HepG2 (cell line): ENCODE results near the gene BRCA1. TPM values are rescaled to one million over a fixed set of nuclear protein-coding genes. Genes with fewer than 3 reads are reported as not detected.

Experiments used
- BRCA1 ChIP-seq: sonication (generic); formaldehyde crosslinking; IDR thresholded peaks from 2 replicates; pipeline ENCODE4 v1.4.0; 2020; ENCODE audit warnings: missing genetic modification reagents
- CBX1 ChIP-seq: IDR thresholded peaks from one replicate; pipeline ENCODE4 v1.6.1; 2016; ENCODE audit warnings: antibody characterized with exemption, low read depth
- CSRNP1 ChIP-seq: sonication (generic); formaldehyde crosslinking; IDR thresholded peaks from 2 replicates; pipeline ENCODE4 v1.8.1; 2023; ENCODE audit warnings: mild to moderate bottlenecking, missing genetic modification reagents
- DZIP1 ChIP-seq: sonication (generic); formaldehyde crosslinking; IDR thresholded peaks from 2 replicates; pipeline ENCODE4 v1.5.0; 2020; ENCODE audit warnings: mild to moderate bottlenecking, missing genetic modification reagents
- ESRRA ChIP-seq: sonication (generic); formaldehyde crosslinking; IDR thresholded peaks from 2 replicates; pipeline ENCODE4 v1.5.1; 2020; ENCODE audit warnings: mild to moderate bottlenecking, low read depth, missing genetic modification reagents
- FOXK2 ChIP-seq: fragments of 450-650 bp; IDR thresholded peaks from 2 replicates; pipeline ENCODE4 v1.6.1; 2016
- MIER2 ChIP-seq: IDR thresholded peaks from 2 replicates; pipeline ENCODE4 v1.6.1; 2016; ENCODE audit warnings: missing biosample characterization, missing genetic modification reagents
- SP5 ChIP-seq: IDR thresholded peaks from 2 replicates; pipeline ENCODE4 v1.6.1; 2016; ENCODE audit warnings: low read depth, borderline replicate concordance
- ZNF687 ChIP-seq: sonication (generic); formaldehyde crosslinking; IDR thresholded peaks from 2 replicates; pipeline ENCODE4 v1.5.1; 2020; ENCODE audit warnings: mild to moderate bottlenecking, missing genetic modification reagents, moderate library complexity
- polyA plus RNA-seq, 8 experiments: library from polyadenylated mRNA; depleted of rRNA in 3 of 8; stranded (reverse) in 7 of 8; unstranded in 1 of 8; fragments of >200 nt; fragmentation: Illumina TruSeq in 4 of 8; extraction: Trizol in 4 of 8; gene quantifications; 2 replicates each; pipeline versions ENCODE4 v1.2.1 to v1.2.3, GENCODE V29; 2011 to 2016; ENCODE audit warnings: low read depth in 4 of 8, missing spikeins in 1 of 8, mixed read lengths in 1 of 8; ENCODE audit not compliant: insufficient read depth in 1 of 8
- total RNA-seq, 5 experiments: library from RNA; depleted of rRNA; stranded (reverse); fragments of >200 nt; fragmentation: Illumina TruSeq; extraction: Trizol; gene quantifications; 2 replicates each; pipeline ENCODE4 v1.2.3, GENCODE V29; 2016; ENCODE audit warnings: low read depth in 1 of 5
- TF ChIP-seq, protein P1 (sequence below): sonication (generic); formaldehyde crosslinking; IDR thresholded peaks from 2 replicates; pipeline ENCODE4 v1.4.0; 2020; ENCODE audit warnings: missing genetic modification reagents, borderline replicate concordance
- TF ChIP-seq, protein P2 (sequence below): IDR thresholded peaks from 2 replicates; pipeline ENCODE4 v1.6.1; 2016; ENCODE audit warnings: mild to moderate bottlenecking, missing biosample characterization, missing genetic modification reagents
- TF ChIP-seq, protein P3 (sequence below), 2 experiments: sonication (generic) in 1 of 2; formaldehyde crosslinking in 1 of 2; IDR thresholded peaks; 2 replicates each; pipeline versions ENCODE4 v1.5.1 to v1.6.1; 2011 to 2020; ENCODE audit warnings: borderline replicate concordance in 1 of 2, low read depth in 1 of 2, low read length in 1 of 2, mild to moderate bottlenecking in 1 of 2, missing genetic modification reagents in 1 of 2, moderate library complexity in 1 of 2

BRCA1 gene
- total and polyA plus RNA-seq, 2 of the 13 experiments (the other 11 are each of a cell fraction or from before 2014, with no cell fraction given): 13.3 to 37.5 TPM

DNA sequence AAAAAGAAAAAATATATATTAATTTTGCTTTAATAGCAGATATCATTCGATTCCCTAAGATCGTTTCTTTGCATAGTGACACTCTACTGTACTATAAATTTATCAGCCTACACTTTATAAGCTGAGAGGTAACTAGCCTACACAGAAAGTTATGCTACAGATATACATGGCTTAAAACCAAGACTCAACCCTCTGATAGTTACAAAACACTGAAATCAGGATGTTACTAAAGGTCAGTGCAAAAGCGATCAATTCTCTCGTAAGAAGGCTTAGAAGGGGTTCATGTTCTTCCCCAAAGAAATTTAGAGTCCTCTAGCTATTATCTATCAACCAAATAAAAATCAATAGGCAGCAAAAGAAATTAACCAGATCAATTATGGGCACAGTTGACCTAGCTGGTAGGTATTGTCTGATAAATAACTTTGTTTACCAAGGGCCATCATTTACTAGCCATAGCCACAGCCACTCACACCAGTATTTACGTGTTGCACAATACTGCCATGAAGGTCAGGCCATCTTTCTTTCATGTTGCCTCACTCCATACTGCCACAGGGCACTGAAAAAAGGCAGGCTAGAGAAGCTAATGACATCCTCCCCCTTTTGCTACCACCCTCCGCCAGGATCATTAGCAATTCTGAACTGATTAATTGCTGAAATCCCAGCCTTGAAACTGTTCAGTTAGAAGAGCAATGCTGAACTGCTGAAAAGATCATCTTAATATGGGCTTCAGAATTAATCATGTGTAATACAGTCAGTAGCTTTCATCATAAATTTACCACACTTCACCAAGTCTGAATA, 56.4 kb downstream of the BRCA1 start (continued):
- TF ChIP-seq, protein P1, sequence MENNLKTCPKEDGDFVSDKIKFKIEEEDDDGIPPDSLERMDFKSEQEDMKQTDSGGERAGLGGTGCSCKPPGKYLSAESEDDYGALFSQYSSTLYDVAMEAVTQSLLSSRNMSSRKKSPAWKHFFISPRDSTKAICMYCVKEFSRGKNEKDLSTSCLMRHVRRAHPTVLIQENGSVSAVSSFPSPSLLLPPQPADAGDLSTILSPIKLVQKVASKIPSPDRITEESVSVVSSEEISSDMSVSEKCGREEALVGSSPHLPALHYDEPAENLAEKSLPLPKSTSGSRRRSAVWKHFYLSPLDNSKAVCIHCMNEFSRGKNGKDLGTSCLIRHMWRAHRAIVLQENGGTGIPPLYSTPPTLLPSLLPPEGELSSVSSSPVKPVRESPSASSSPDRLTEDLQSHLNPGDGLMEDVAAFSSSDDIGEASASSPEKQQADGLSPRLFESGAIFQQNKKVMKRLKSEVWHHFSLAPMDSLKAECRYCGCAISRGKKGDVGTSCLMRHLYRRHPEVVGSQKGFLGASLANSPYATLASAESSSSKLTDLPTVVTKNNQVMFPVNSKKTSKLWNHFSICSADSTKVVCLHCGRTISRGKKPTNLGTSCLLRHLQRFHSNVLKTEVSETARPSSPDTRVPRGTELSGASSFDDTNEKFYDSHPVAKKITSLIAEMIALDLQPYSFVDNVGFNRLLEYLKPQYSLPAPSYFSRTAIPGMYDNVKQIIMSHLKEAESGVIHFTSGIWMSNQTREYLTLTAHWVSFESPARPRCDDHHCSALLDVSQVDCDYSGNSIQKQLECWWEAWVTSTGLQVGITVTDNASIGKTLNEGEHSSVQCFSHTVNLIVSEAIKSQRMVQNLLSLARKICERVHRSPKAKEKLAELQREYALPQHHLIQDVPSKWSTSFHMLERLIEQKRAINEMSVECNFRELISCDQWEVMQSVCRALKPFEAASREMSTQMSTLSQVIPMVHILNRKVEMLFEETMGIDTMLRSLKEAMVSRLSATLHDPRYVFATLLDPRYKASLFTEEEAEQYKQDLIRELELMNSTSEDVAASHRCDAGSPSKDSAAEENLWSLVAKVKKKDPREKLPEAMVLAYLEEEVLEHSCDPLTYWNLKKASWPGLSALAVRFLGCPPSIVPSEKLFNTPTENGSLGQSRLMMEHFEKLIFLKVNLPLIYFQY (CRISPR knock-in tag): peak; percentile 49; the same call in 1 of the 2 replicates
- TF ChIP-seq CSRNP1 (CRISPR knock-in tag) (no peak; the same call in 1 of the 2 replicates), ZNF687 (CRISPR knock-in tag) (no peak), MIER2 (peak; percentile 85), CBX1 (no peak), SP5 (CRISPR knock-in tag) (peak; percentile 66; the same call in 1 of the 2 replicates), BRCA1 (CRISPR knock-in tag) (no peak), ESRRA (CRISPR knock-in tag) (peak; percentile 87), DZIP1 (CRISPR knock-in tag) (no peak), FOXK2 (peak; percentile 67; the same call in 1 of the 2 replicates)
- TF ChIP-seq, protein P2, sequence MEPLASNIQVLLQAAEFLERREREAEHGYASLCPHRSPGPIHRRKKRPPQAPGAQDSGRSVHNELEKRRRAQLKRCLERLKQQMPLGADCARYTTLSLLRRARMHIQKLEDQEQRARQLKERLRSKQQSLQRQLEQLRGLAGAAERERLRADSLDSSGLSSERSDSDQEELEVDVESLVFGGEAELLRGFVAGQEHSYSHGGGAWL (CRISPR knock-in tag): no peak
- TF ChIP-seq, protein P3, sequence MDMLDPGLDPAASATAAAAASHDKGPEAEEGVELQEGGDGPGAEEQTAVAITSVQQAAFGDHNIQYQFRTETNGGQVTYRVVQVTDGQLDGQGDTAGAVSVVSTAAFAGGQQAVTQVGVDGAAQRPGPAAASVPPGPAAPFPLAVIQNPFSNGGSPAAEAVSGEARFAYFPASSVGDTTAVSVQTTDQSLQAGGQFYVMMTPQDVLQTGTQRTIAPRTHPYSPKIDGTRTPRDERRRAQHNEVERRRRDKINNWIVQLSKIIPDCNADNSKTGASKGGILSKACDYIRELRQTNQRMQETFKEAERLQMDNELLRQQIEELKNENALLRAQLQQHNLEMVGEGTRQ (IDR thresholded peaks at IDR 0.05; ENCODE audit: low read depth, low read length): no peak
- TF ChIP-seq, protein P3 (CRISPR knock-in tag; IDR thresholded peaks at IDR 0.05; ENCODE audit: borderline replicate concordance): no peak
